Fibroblast of skin of left biceps (primary cell): Measurements from ENCODE around the gene SHOX.
"Not testable (repeated sequence)": the region's sequence is repeated elsewhere in the genome, so short reads cannot be mapped to it uniquely, and the experiment has no call there.

ENCODE experiments used
- DNase-seq, 2 experiments: peaks; one replicate each; pipeline ENCODE4 v3.0.0-alpha.2; 2013; ENCODE audit warnings: low read depth in 2 of 2

SHOX gene

GRCh38 chrX:621705-622503 is 8.7 kb upstream of the SHOX start:
- DNase-seq, result no peak

DNA sequence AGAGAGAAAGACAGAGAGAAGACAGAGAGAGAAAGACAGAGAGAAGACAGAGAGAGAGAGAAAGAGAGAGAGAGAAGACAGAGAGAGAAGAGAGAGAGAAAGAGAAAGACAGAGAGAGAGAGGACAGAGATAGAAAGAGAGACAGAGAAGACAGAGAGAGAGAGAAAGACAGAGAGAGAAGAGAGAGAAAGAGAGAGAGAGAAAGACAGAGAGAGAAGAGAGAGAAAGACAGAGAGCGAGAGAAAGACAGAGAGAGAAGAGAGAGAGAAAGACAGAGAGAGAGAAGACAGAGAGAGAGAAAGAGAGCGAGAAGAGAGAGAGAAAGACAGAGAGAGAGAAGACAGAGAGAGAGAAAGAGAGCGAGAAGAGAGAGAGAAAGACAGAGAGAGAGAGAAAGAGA is 7.8 kb upstream of the SHOX start:
- not testable (repeated sequence) for DNase-seq

DNA sequence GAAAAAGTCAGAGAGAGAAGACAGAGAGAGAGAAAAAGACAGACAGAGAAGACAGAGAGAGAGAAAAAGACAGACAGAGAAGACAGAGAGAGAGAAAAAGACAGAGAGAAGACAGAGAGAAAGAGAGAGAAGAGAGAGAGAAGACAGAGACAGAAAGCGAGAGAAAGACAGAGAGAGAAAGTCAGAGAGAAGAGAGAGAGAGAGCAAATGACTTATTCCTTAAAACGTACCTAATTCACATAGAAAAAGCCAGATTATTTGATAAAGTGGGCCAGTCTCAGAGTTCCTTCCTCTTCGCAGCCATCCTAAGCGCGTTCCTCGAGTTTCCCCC is 7.4 kb upstream of the SHOX start:
- DNase-seq, result no peak

DNA sequence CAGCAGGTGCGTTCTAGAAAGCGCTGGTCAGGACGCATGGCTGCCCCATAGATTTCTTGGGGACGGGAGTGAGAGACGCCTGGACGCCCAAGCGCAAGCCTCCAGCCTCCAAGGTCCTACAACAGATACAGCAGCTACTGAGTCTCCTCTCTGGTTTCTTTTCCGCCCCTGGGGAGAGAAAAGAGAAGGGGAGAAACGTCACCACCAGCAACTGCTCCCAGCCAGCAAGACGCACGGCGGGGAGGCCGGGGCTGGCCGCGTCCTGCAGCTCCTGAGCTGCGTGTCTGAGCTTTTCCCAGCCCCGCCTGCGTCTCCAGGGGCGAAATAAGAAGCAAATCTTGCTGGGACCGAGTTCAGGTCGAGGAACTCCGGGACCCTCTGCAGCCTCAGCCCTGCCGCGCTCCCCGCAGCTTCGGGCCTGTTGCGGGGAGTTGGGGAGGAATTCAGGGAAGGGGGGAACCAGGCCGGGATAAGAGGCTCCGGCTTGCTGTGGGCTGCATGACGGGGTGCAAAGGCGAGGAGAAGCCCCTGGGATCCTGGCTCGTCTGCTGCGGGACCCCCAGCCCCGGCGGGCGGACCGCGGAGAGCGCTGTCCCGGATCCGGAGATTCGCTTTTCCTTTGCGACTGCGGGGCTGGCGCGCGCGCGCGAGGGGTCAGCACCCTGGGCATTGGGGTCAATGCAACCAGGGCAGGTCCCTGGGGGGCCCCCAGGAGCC is 6.8 kb upstream of the SHOX start:
- no peak for DNase-seq

GRCh38 chrX:625137-625691 is 5.4 kb upstream of the SHOX start:
- no peak for DNase-seq

- DNase-seq, result not testable (repeated sequence)
Observed at GRCh38 chrX:626047-626446, 4.5 kb upstream of the SHOX start.

DNA sequence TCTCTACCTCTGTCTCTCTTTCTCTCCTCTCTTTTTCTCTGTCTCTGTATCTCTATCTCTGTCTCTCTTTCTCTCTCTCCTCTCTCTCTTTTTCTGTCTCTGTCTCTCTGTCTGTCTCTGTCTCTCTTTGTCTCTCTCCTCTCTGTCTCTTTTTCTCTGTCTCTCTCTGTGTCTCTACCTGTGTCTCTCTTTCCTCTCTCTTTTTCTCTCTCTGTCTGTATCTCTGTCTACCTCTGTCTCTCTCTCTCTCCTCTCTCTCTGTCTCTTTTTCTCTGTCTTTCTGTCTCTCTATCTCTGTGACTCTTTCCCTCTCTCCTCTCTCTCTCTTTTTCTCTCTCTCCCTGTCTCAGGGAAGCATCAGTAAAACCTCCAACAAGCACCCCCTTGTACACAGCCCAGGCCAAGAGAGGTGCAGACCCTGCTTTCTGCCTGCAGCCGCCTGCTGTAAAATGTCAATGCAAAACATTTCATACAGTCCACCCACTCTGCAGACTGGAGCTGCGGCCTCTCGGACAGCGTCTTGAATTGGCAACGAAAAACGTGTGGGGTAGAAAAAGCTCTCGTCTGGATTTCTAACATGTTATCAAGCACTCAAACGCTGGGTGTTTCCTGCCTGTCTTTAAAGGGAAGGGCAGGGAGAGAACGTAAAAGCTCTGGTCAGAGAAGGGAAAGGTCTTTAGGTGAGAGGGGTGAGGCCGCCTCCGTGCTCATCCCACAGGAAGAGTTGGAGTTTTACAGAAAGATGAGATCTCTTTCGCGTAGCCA is 3.7 kb upstream of the SHOX start:
- DNase-seq, result no peak

DNA sequence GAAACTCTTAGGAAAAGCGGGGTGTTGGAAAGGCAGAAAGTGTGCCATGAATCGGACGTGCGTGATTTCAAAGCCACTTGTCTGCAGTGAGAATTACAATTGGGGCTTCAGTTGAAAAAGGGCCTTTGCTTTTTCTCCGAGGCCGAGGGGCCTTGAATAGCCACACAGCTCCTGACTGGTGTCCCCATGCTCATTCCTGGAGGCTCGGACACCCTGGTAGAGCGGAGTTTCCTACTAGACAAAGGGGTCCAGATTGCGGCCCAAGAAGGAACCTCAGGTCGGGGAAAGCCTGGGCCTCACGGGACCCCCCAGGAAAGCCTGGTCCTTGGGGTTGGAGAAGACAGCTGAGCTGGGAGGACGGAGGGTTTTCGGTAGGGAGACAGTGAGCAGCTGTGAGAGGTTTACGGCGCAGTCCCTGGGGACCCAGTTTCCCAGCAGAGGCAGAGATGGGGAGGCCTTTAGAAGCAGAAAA is 3.0 kb upstream of the SHOX start:
- no peak for DNase-seq

DNA sequence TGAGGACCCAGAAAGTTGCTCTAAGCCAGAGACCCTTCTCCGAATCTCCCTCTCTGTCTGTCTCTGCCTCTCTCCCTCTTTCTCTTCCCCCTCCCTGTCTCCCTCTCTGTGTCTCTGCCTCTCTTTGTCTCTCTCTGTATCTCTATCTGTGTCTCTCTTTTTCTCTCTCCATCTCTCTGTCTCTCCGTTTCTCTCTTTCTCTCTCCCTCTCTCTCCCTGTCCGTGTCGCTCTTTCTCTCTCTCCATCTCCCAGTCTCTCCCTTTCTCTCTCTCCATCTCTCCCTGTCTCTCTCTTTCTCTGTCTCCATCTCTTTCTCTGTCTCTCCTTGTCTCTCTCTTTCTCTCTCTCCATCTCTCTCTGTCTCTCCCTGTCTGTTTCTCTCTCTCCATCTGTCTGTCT is 2.6 kb upstream of the SHOX start:
- no peak for DNase-seq

DNA sequence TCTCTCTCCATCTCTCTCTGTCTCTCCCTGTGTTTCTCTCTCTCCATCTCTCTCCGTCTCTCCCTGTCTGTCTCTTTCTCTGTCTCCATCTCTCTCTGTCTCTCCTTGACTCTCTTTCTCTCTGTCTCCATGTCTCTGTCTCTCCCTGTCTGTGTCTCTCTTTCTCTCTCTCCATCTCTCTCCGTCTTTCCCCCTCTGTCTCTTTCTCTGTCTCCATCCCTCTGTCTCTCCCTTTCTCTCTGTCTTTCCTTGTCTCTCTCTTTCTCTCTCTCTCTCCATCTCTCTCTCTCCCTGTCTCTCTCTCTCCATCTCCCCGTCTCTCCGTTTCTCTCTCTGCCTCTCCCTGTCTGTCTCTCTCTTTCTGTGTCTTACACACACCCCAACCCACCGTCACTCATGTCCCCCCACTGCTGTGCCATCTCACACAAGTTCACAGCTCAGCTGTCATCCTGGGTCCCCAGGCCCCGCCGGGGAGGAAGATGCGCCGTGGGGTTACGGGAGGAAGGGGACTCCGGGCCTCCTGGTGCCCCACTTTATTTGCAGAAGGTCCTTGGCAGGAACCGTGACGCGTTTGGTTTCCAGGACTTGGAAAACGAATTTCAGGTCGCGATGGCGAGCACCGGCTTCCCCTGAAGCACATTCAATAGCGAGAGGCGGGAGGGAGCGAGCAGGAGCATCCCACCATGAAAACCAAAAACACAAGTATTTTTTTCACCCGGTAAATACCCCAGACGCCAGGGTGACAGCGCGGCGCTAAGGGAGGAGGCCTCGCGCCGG is 1.2 kb upstream of the SHOX start:
- no peak for DNase-seq

DNA sequence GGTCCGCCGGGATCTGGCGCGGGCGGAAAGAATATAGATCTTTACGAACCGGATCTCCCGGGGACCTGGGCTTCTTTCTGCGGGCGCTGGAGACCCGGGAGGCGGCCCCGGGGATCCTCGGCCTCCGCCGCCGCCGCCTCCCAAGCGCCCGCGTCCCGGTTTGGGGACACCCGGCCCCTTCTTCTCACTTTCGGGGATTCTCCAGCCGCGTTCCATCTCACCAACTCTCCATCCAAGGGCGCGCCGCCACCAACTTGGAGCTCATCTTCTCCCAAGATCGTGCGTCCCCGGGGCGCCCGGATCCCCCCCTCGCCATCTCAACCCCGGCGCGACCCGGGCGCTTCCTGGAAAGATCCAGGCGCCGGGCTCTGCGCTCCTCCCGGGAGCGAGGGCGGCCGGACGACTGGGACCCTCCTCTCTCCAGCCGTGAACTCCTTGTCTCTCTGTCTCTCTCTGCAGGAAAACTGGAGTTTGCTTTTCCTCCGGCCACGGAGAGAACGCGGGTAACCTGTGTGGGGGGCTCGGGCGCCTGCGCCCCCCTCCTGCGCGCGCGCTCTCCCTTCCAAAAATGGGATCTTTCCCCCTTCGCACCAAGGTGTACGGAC is 482 bp upstream of the SHOX start:
- DNase-seq, result no peak

- DNase-seq, result no peak
Observed at GRCh38 chrX:631802-632365, 1.3 kb downstream of the SHOX start.

- DNase-seq, result no peak
Observed at GRCh38 chrX:632366-633042, 1.9 kb downstream of the SHOX start.

- DNase-seq, result no peak
Observed at GRCh38 chrX:633043-633984, 2.7 kb downstream of the SHOX start.

DNA sequence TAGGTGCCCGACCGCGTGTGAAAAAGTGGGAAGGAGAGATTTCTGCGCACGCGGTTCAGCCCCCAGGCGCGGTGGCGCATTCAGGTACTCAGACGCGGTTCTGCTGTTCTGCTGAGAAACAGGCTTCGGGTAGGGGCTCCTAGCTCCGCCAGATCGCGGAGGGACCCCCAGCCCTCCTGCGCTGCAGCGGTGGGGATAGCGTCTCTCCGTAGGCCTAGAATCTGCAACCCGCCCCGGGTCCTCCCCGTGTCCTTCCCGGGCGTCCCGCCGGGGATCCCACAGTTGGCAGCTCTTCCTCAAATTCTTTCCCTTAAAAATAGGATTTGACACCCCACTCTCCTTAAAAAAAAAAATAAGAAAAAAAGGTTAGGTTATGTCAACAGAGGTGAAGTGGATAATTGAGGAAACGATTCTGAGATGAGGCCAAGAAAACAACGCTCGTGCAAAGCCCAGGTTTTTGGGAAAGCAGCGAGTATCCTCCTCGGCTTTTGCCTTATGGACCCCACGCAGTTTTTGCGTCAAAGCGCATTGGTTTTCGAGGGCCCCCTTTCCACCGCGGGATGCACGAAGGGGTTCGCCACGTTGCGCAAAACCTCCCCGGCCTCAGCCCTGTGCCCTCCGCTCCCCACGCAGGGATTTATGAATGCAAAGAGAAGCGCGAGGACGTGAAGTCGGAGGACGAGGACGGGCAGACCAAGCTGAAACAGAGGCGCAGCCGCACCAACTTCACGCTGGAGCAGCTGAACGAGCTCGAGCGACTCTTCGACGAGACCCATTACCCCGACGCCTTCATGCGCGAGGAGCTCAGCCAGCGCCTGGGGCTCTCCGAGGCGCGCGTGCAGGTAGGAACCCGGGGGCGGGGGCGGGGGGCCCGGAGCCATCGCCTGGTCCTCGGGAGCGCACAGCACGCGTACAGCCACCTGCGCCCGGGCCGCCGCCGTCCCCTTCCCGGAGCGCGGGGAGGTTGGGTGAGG is 3.7 kb downstream of the SHOX start:
- no peak for DNase-seq

DNA sequence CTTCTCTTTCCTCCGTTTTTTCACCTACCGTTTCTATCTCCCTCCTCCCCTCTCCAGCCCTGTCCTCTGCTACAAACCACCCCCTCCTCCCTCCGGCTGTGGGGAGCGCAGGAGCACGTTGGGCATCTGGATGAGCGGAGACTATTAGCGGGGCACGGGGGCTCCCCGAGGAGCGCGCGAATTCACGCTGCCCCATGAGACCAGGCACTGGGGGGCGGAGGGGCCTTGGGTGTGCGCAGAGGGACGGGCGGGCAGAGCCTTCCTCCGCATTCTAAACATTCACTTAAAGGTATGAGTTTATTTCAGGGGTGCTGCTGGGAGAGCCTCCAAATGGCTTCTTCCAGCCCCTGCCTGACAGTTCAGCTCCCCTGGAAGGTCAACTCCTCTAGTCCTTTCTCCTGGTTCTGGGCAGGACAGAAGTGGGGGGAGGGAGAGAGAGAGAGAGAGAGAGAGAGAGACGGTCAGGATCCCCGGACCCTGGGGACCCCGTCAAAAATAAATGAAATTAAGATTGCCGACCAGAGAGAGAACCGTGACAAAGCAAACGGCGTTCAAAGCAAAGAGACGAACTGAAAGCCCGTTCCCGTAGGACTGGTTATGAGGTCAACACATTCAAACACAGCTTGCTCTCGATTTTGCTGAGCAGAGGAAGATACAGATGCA is 5.0 kb downstream of the SHOX start:
- DNase-seq, result no peak

GRCh38 chrX:636981-637659 is 6.5 kb downstream of the SHOX start:
- DNase-seq, result no peak
